ENCODE data around the gene AFF3. TPM values are rescaled to one million over a fixed set of nuclear protein-coding genes. Genes with fewer than 3 reads are reported as not detected.

AFF3 gene
- total RNA-seq, 1 experiment from 2014 or later = 0.42 TPM

DNA sequence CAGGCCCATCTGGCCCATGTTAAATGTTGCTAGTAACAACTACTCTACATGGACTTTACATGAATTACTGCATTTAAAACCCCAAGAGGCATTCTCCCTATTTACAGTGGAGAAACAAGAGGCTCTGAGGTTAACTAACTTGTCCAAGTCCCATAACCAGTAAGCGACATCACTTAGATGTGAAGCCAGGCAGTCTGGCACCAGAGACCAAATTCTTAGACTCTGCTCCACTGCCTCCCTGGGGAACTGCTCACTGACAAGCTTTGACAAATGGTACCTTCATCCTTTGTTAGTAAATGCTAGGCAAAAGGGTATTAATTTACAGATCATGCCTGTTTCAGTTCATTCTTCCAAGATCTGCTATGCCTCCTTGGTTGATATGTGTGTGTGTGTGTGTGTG is 124.8 kb downstream of the AFF3 start:
- Mint-ChIP-seq H3K9me3 (ENCODE audit: unreplicated experiment) (peaks cover 16% of the 10 kb centered on the region), H3K27me3 (ENCODE audit: insufficient read depth, unreplicated experiment) (no peaks in the 10 kb centered on the region), H3K27ac (ENCODE audit: low read depth, unreplicated experiment) (no peak overlapping the region), H3K4me3 (ENCODE audit: unreplicated experiment) (no peak overlapping the region), H3K4me1 (ENCODE audit: insufficient read depth, unreplicated experiment) (peaks cover 12% of the 10 kb centered on the region), H3K36me3 (ENCODE audit: insufficient read depth, unreplicated experiment) (no peaks in the 10 kb centered on the region)
- POLR2A ChIA-PET = no interaction called here
- TF ChIP-seq, protein P1, sequence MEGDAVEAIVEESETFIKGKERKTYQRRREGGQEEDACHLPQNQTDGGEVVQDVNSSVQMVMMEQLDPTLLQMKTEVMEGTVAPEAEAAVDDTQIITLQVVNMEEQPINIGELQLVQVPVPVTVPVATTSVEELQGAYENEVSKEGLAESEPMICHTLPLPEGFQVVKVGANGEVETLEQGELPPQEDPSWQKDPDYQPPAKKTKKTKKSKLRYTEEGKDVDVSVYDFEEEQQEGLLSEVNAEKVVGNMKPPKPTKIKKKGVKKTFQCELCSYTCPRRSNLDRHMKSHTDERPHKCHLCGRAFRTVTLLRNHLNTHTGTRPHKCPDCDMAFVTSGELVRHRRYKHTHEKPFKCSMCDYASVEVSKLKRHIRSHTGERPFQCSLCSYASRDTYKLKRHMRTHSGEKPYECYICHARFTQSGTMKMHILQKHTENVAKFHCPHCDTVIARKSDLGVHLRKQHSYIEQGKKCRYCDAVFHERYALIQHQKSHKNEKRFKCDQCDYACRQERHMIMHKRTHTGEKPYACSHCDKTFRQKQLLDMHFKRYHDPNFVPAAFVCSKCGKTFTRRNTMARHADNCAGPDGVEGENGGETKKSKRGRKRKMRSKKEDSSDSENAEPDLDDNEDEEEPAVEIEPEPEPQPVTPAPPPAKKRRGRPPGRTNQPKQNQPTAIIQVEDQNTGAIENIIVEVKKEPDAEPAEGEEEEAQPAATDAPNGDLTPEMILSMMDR (IDR thresholded peaks at IDR 0.05; ENCODE audit: unreplicated experiment) = no peak
- CTCF ChIA-PET = no interaction called here
- no TSS peak for BruUV-seq (replicated peaks)
- intact Hi-C loops (cut with micrococcal nuclease) = loop anchor here (10.0 kb wide), 1 partner anchor 133 kb away; no protein-coding TSS in a partner anchor
- DNase-seq (ENCODE audit: unreplicated experiment) = no peak

GRCh38 chr2:100016756-100017155 is 125.6 kb downstream of the AFF3 start:
- BruUV-seq (replicated peaks) = no TSS peak
- peaks cover 13% of the 10 kb centered on the region for H3K4me1 Mint-ChIP-seq (ENCODE audit: insufficient read depth, unreplicated experiment)
- H3K27ac Mint-ChIP-seq (ENCODE audit: low read depth, unreplicated experiment) = no peak overlapping the region
- ChIA-PET CTCF (no interaction called here), POLR2A (no interaction called here)
- peaks cover 16% of the 10 kb centered on the region for H3K9me3 Mint-ChIP-seq (ENCODE audit: unreplicated experiment)
- intact Hi-C loops (cut with micrococcal nuclease) = loop anchor here (10.0 kb wide), 1 partner anchor 132 kb away; no protein-coding TSS in a partner anchor
- no peak for DNase-seq (ENCODE audit: unreplicated experiment)
- TF ChIP-seq, protein P1 (IDR thresholded peaks at IDR 0.05; ENCODE audit: unreplicated experiment) = no peak
- H3K4me3 Mint-ChIP-seq (ENCODE audit: unreplicated experiment) = no peak overlapping the region
- H3K27me3 Mint-ChIP-seq (ENCODE audit: insufficient read depth, unreplicated experiment) = no peaks in the 10 kb centered on the region
- no peaks in the 10 kb centered on the region for H3K36me3 Mint-ChIP-seq (ENCODE audit: insufficient read depth, unreplicated experiment)

GRCh38 chr2:100015849-100016248 is 126.5 kb downstream of the AFF3 start:
- Mint-ChIP-seq H3K4me1 (ENCODE audit: insufficient read depth, unreplicated experiment) (peaks cover 20% of the 10 kb centered on the region), H3K27ac (ENCODE audit: low read depth, unreplicated experiment) (no peak overlapping the region), H3K9me3 (ENCODE audit: unreplicated experiment) (peaks cover 12% of the 10 kb centered on the region), H3K27me3 (ENCODE audit: insufficient read depth, unreplicated experiment) (no peaks in the 10 kb centered on the region), H3K4me3 (ENCODE audit: unreplicated experiment) (no peak overlapping the region), H3K36me3 (ENCODE audit: insufficient read depth, unreplicated experiment) (no peaks in the 10 kb centered on the region)
- TF ChIP-seq, protein P1 (IDR thresholded peaks at IDR 0.05; ENCODE audit: unreplicated experiment) = no peak
- intact Hi-C loops (cut with micrococcal nuclease) = loop anchor here (10.0 kb wide), 1 partner anchor 131 kb away; no protein-coding TSS in a partner anchor
- BruUV-seq (replicated peaks) = no TSS peak
- no peak for DNase-seq (ENCODE audit: unreplicated experiment)
- CTCF ChIA-PET = no interaction called here
- POLR2A ChIA-PET = no interaction called here

DNA sequence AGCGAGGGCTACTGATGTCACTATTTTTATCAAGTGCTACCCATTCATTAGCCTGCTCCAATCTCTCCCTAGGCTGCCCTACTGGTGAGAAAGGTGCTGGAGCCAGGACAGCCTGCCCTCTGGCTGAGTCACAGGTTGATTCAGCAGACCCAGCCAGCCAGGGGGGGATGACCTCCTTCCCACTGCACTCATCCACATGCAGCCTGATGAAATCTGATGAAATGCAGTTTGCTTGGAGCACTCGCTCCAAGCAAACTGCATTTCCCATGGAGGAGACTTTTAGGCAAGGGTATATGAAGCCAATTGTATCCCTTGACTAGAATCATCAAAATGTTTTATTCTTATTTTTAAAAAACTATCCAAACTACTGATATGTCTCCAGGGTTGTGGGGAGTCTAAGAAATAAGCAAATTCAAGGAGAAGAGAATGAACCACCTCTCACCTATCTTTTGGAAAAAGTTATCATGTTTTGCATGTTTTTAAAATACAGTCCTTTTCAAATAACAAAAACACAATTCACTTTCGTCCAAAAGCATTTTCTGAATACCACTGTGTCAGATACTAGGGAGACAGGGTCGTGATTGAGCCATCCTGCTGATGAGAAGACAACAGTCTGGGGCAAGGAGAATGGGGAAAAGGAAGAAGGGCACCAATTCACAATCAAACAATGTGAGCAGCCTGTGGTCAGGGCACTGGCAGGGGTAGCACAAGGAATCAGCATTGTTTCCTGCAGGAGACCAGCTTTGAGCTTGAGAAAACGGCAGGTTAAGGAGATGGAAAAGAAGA is 128.3 kb downstream of the AFF3 start:
- H3K27ac Mint-ChIP-seq (ENCODE audit: low read depth, unreplicated experiment) = peak overlapping the region; percentile 84
- TSS peak; percentile 87 for BruUV-seq (replicated peaks)
- H3K4me1 Mint-ChIP-seq (ENCODE audit: insufficient read depth, unreplicated experiment) = peaks cover 20% of the 10 kb centered on the region
- CTCF ChIA-PET = interaction anchor here (0.9 kb wide), 1 partner anchor 37 kb away, joined by 4 read pairs; no protein-coding TSS in a partner anchor
- no peaks in the 10 kb centered on the region for H3K27me3 Mint-ChIP-seq (ENCODE audit: insufficient read depth, unreplicated experiment)
- peak; percentile 88 for DNase-seq (ENCODE audit: unreplicated experiment)
- no peak overlapping the region for H3K4me3 Mint-ChIP-seq (ENCODE audit: unreplicated experiment)
- no peaks in the 10 kb centered on the region for H3K9me3 Mint-ChIP-seq (ENCODE audit: unreplicated experiment)
- POLR2A ChIA-PET = interaction anchor here (1.6 kb wide), 1 partner anchor 8 kb away, joined by 3 read pairs; no protein-coding TSS in a partner anchor
- intact Hi-C loops (cut with micrococcal nuclease) = loop anchor here (10.0 kb wide), 1 partner anchor 129 kb away; no protein-coding TSS in a partner anchor
- TF ChIP-seq, protein P1 (IDR thresholded peaks at IDR 0.05; ENCODE audit: unreplicated experiment) = peak; percentile 22
- H3K36me3 Mint-ChIP-seq (ENCODE audit: insufficient read depth, unreplicated experiment) = no peaks in the 10 kb centered on the region
